Activated T-helper 2 cell treated with anti-CD3 and anti-CD28 coated beads, Interferon-gamma antibody, Interleukin-2, Interleukin-4, amounts not matched to agents 10 μg/mL and 5 μg/mL and 100 μg/mL, durations not matched to agents 14 hours and 24 hours and 36 hours (primary cell): ENCODE measurements around the gene CACNA2D1. TPM values are rescaled to one million over a fixed set of nuclear protein-coding genes. Genes with fewer than 3 reads are reported as not detected.

Experiments used
- DNase-seq: peaks from one replicate; pipeline ENCODE4 v3.0.0; 2021; ENCODE audit warnings: low spot score
- H3K27ac Mint-ChIP-seq: one replicate; pipeline ENCODE4 v1.8.0; 2021; ENCODE audit warnings: mixed read lengths
- H3K27me3 Mint-ChIP-seq: one replicate; pipeline ENCODE4 v1.8.0; 2021; ENCODE audit warnings: low read depth, mixed read lengths
- H3K36me3 Mint-ChIP-seq: one replicate; pipeline ENCODE4 v1.8.0; 2021; ENCODE audit warnings: low read depth, mixed read lengths
- H3K4me1 Mint-ChIP-seq: one replicate; pipeline ENCODE4 v1.8.0; 2021; ENCODE audit warnings: low read depth, mixed read lengths
- H3K4me3 Mint-ChIP-seq: one replicate; pipeline ENCODE4 v1.8.0; 2021; ENCODE audit warnings: low read depth, mild to moderate bottlenecking, moderate library complexity, mixed read lengths
- H3K9me3 Mint-ChIP-seq: one replicate; pipeline ENCODE4 v1.8.0; 2021; ENCODE audit warnings: mixed read lengths
- intact Hi-C: fragments of 100-400 bp; cut with micrococcal nuclease; formaldehyde crosslinking; loops from one replicate; pipeline ENCODE4 v1.15.1; 2023
- total RNA-seq: library from RNA; stranded (reverse); gene quantifications from 2 replicates; pipeline ENCODE4 v1.2.3, GENCODE V29; 2022

The CACNA2D1 gene
- total RNA-seq, 1 donor from 2014 or later, result not detected

GRCh38 chr7:82057476-82057875 is 386.1 kb downstream of the CACNA2D1 start:
- no peaks in the 10 kb centered on the region for H3K36me3 Mint-ChIP-seq
- intact Hi-C loops, result no loop called here
- no peak overlapping the region for H3K27ac Mint-ChIP-seq
- no peak for DNase-seq
- H3K4me1 Mint-ChIP-seq, result no peaks in the 10 kb centered on the region
- no peaks in the 10 kb centered on the region for H3K9me3 Mint-ChIP-seq
- no peaks in the 10 kb centered on the region for H3K27me3 Mint-ChIP-seq
- no peak overlapping the region for H3K4me3 Mint-ChIP-seq

- Mint-ChIP-seq H3K27me3 (no peaks in the 10 kb centered on the region), H3K27ac (no peak overlapping the region), H3K4me1 (no peaks in the 10 kb centered on the region), H3K9me3 (no peaks in the 10 kb centered on the region), H3K4me3 (no peak overlapping the region), H3K36me3 (no peaks in the 10 kb centered on the region)
- no peak for DNase-seq
- intact Hi-C loops, result no loop called here
Observed at GRCh38 chr7:82056282-82056681, 387.3 kb downstream of the CACNA2D1 start.

GRCh38 chr7:82054544-82054943 is 389.0 kb downstream of the CACNA2D1 start:
- no peak for DNase-seq
- H3K36me3 Mint-ChIP-seq, result no peaks in the 10 kb centered on the region
- intact Hi-C loops, result no loop called here
- no peak overlapping the region for H3K4me3 Mint-ChIP-seq
- H3K27ac Mint-ChIP-seq, result no peak overlapping the region
- no peaks in the 10 kb centered on the region for H3K9me3 Mint-ChIP-seq
- no peaks in the 10 kb centered on the region for H3K27me3 Mint-ChIP-seq
- H3K4me1 Mint-ChIP-seq, result no peaks in the 10 kb centered on the region

GRCh38 chr7:82053453-82054032 is 390.0 kb downstream of the CACNA2D1 start:
- Mint-ChIP-seq H3K36me3 (no peaks in the 10 kb centered on the region), H3K4me1 (no peaks in the 10 kb centered on the region), H3K9me3 (no peaks in the 10 kb centered on the region), H3K27ac (no peak overlapping the region), H3K4me3 (no peak overlapping the region), H3K27me3 (no peaks in the 10 kb centered on the region)
- intact Hi-C loops, result no loop called here
- DNase-seq, result no peak

- no peaks in the 10 kb centered on the region for H3K36me3 Mint-ChIP-seq
- H3K4me1 Mint-ChIP-seq, result no peaks in the 10 kb centered on the region
- intact Hi-C loops, result no loop called here
Observed at GRCh38 chr7:82051601-82052000, 392.0 kb downstream of the CACNA2D1 start.

GRCh38 chr7:82050792-82051191 is 392.8 kb downstream of the CACNA2D1 start:
- H3K36me3 Mint-ChIP-seq, result no peaks in the 10 kb centered on the region
- no peak overlapping the region for H3K27ac Mint-ChIP-seq
- DNase-seq, result no peak
- no peak overlapping the region for H3K4me3 Mint-ChIP-seq
- H3K27me3 Mint-ChIP-seq, result no peaks in the 10 kb centered on the region
- intact Hi-C loops, result no loop called here
- no peaks in the 10 kb centered on the region for H3K9me3 Mint-ChIP-seq
- no peaks in the 10 kb centered on the region for H3K4me1 Mint-ChIP-seq

More at GRCh38 chr7:82051601-82052000, 392.0 kb downstream of the CACNA2D1 start:
- Mint-ChIP-seq H3K27me3 (no peaks in the 10 kb centered on the region), H3K27ac (no peak overlapping the region), H3K9me3 (no peaks in the 10 kb centered on the region), H3K4me3 (no peak overlapping the region)
- no peak for DNase-seq

- H3K27me3 Mint-ChIP-seq, result no peaks in the 10 kb centered on the region
- H3K4me3 Mint-ChIP-seq, result no peak overlapping the region
- no peaks in the 10 kb centered on the region for H3K36me3 Mint-ChIP-seq
- H3K4me1 Mint-ChIP-seq, result no peaks in the 10 kb centered on the region
- H3K27ac Mint-ChIP-seq, result no peak overlapping the region
- intact Hi-C loops, result loop anchor here (10.0 kb wide), 1 partner anchor 675 kb away; no protein-coding TSS in a partner anchor
- H3K9me3 Mint-ChIP-seq, result no peaks in the 10 kb centered on the region
- no peak for DNase-seq
Observed at GRCh38 chr7:82049891-82050533, 393.6 kb downstream of the CACNA2D1 start.

- H3K9me3 Mint-ChIP-seq, result no peaks in the 10 kb centered on the region
- intact Hi-C loops, result loop anchor here (10.0 kb wide), 1 partner anchor 675 kb away; no protein-coding TSS in a partner anchor
- no peak overlapping the region for H3K4me3 Mint-ChIP-seq
- H3K27ac Mint-ChIP-seq, result no peak overlapping the region
- no peaks in the 10 kb centered on the region for H3K4me1 Mint-ChIP-seq
- H3K36me3 Mint-ChIP-seq, result no peaks in the 10 kb centered on the region
- no peak for DNase-seq
- H3K27me3 Mint-ChIP-seq, result no peaks in the 10 kb centered on the region
Observed at GRCh38 chr7:82049442-82049841, 394.1 kb downstream of the CACNA2D1 start.

GRCh38 chr7:82044497-82045080 is 399.0 kb downstream of the CACNA2D1 start:
- Mint-ChIP-seq H3K27me3 (no peaks in the 10 kb centered on the region), H3K27ac (no peak overlapping the region), H3K4me1 (no peaks in the 10 kb centered on the region), H3K4me3 (no peak overlapping the region), H3K36me3 (no peaks in the 10 kb centered on the region), H3K9me3 (no peaks in the 10 kb centered on the region)
- no peak for DNase-seq
- intact Hi-C loops, result loop anchor here (2.0 to 10.0 kb wide), 2 partner anchors 528 to 680 kb away; no protein-coding TSS in a partner anchor

GRCh38 chr7:82039621-82040020 is 404.0 kb downstream of the CACNA2D1 start:
- Mint-ChIP-seq H3K9me3 (no peaks in the 10 kb centered on the region), H3K27me3 (no peaks in the 10 kb centered on the region), H3K36me3 (no peaks in the 10 kb centered on the region), H3K27ac (no peak overlapping the region), H3K4me1 (no peaks in the 10 kb centered on the region), H3K4me3 (no peak overlapping the region)
- intact Hi-C loops, result loop anchor here (10.0 kb wide), 1 partner anchor 685 kb away; no protein-coding TSS in a partner anchor
- DNase-seq, result no peak

- H3K4me1 Mint-ChIP-seq, result no peaks in the 10 kb centered on the region
- intact Hi-C loops, result no loop called here
- no peaks in the 10 kb centered on the region for H3K27me3 Mint-ChIP-seq
- no peaks in the 10 kb centered on the region for H3K9me3 Mint-ChIP-seq
- no peaks in the 10 kb centered on the region for H3K36me3 Mint-ChIP-seq
- H3K27ac Mint-ChIP-seq, result no peak overlapping the region
- no peak for DNase-seq
- no peak overlapping the region for H3K4me3 Mint-ChIP-seq
Observed at GRCh38 chr7:82036146-82036886, 407.3 kb downstream of the CACNA2D1 start.

GRCh38 chr7:82035456-82035855 is 408.1 kb downstream of the CACNA2D1 start:
- Mint-ChIP-seq H3K4me1 (no peaks in the 10 kb centered on the region), H3K27me3 (no peaks in the 10 kb centered on the region), H3K27ac (no peak overlapping the region), H3K36me3 (no peaks in the 10 kb centered on the region), H3K9me3 (no peaks in the 10 kb centered on the region), H3K4me3 (no peak overlapping the region)
- intact Hi-C loops, result no loop called here
- no peak for DNase-seq

- no peak overlapping the region for H3K4me3 Mint-ChIP-seq
- intact Hi-C loops, result no loop called here
- no peak for DNase-seq
- H3K4me1 Mint-ChIP-seq, result no peaks in the 10 kb centered on the region
- H3K9me3 Mint-ChIP-seq, result no peaks in the 10 kb centered on the region
- H3K27me3 Mint-ChIP-seq, result no peaks in the 10 kb centered on the region
- no peaks in the 10 kb centered on the region for H3K36me3 Mint-ChIP-seq
- H3K27ac Mint-ChIP-seq, result no peak overlapping the region
Observed at GRCh38 chr7:82032901-82033300, 410.7 kb downstream of the CACNA2D1 start.
